Esophagus squamous epithelium (tissue), 5 donors: ENCODE results near the gene CCDC157. TPM values are rescaled to one million over a fixed set of nuclear protein-coding genes. Genes with fewer than 3 reads are reported as not detected.

Source experiments
- DNase-seq: peaks from one replicate; lab custom pipeline; 2025; lab: John Stamatoyannopoulos, UW
- H3K27ac ChIP-seq, 4 donors: fragments of 200-600 bp; sonication (generic); one replicate each; pipeline ENCODE4 v1.5.1; 2016 to 2019; ENCODE audit warnings: mild to moderate bottlenecking in 1 of 4
- H3K27me3 ChIP-seq, 4 donors: fragments of 200-600 bp; sonication (generic); 1 replicate in 3 of 4; 2 replicates in 1 of 4; pipeline versions ENCODE4 v1.5.1 to v1.6.0; 2017 to 2021; ENCODE audit warnings: antibody characterized with exemption in 1 of 4
- H3K36me3 ChIP-seq, 3 donors: fragments of 200-600 bp; sonication (generic); one replicate each; pipeline ENCODE4 v1.5.1; 2016 to 2019
- H3K4me1 ChIP-seq, 3 donors: fragments of 200-600 bp; sonication (generic); one replicate each; pipeline ENCODE4 v1.5.1; 2017 to 2019
- H3K4me3 ChIP-seq, 4 donors: fragments of 200-600 bp; sonication (generic); 1 replicate in 3 of 4; 2 replicates in 1 of 4; pipeline ENCODE4 v1.5.1; 2016 to 2019; ENCODE audit warnings: mild to moderate bottlenecking in 2 of 4, moderate library complexity in 1 of 4
- H3K9me3 ChIP-seq, 3 donors: fragments of 200-600 bp; sonication (generic); one replicate each; pipeline ENCODE4 v1.5.1; 2016 to 2019
- POLR2A ChIP-seq, 4 donors: fragments of 450-650 bp; IDR thresholded peaks; one replicate each; pipeline ENCODE4 v1.6.1; 2017; ENCODE audit warnings: antibody characterized with exemption in 4 of 4, mild to moderate bottlenecking in 4 of 4, moderate library complexity in 3 of 4
- WGBS, 2 donors: methylation state at CpG; one replicate each; pipeline ENCODE4 v1.1.5; 2018; 5-methylcytosine and 5-hydroxymethylcytosine counted together
- intact Hi-C: fragments of 100-400 bp; cut with DNase I; formaldehyde crosslinking; loops from one replicate; pipeline ENCODE4 v1.15.0; 2022
- total RNA-seq, 4 donors: library from RNA; depleted of rRNA; stranded (reverse); fragments of >200 nt; gene quantifications; one replicate each; pipeline ENCODE4 v1.1.0, GENCODE V29; 2016
- TF ChIP-seq, protein P1 (sequence below), 6 experiments: fragments of 450-650 bp in 4 of 6; fragments of 200-600 bp in 2 of 6; sonication (generic) in 2 of 6; IDR thresholded peaks; one replicate each; pipeline ENCODE4 v1.5.1; 2016 to 2019; ENCODE audit warnings: antibody characterized with exemption in 6 of 6, mild to moderate bottlenecking in 4 of 6, moderate library complexity in 4 of 6
- donor health status: DM: yes; HTN: yes; CAD: no.

Gene CCDC157
- total RNA-seq, 4 donors from 2014 or later, result 0.47 to 9.2 (median 3.1) TPM

DNA sequence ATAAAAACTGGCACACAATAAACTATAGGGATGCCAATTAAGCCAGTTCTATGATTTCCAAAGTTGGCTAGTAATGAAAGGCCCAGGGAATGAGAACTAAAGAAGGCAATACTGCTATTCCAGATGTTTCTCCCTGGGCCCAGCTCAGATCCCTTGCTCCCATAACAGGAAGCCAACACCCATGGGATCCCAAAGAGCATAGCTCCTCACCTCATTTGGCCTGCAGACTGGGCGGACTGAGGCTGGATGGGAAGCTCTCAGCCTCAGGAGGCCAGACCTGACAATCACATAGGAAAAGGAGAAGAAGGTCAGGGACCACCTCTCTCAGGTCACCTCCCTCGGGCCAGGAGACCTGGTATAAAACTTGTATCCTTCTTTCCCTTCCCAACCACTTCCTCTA is 35.3 kb upstream of the CCDC157 start:
- no peak for TF ChIP-seq POLR2A (IDR thresholded peaks at IDR 0.05)
- Histone ChIP-seq H3K27ac (peak overlapping the region; percentile 27 to 94 (median 72)), H3K9me3 (no peaks in the 10 kb centered on the region), H3K27me3 (no peaks in the 10 kb centered on the region), H3K4me3 (no peak overlapping the region), H3K36me3 (peaks cover 0 to 57% (median 4%) of the 10 kb centered on the region in 3 donors), H3K4me1 (peaks cover 64 to 96% (median 80%) of the 10 kb centered on the region in 3 donors)
- DNase-seq, result no peak
- WGBS, 2 donors, result 53 to 82% methylated on average over 1 to 2 of the region's 2 CpGs
- intact Hi-C loops, result no loop called here

DNA sequence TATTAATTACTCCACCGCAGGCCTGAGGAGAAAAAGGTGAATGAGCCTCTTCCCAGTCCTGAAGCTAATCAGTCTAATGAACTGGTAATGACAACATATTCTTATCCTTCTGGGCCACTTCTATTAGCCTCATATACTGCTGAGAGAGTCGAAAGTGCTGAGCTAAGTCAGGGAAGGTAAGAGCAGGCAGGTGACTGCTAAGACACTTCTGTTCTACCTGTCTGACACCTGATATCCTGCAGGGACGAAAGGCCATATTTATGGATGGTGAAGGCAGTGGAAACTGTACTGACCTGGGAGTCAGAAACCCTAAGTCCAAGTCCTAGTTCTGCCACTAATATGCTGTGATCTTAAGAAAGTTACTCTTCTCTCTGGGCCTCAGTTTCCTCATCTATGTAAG is 33.6 kb upstream of the CCDC157 start:
- intact Hi-C loops, result no loop called here
- 100% methylated on average over 2 to 3 of the region's 3 CpGs for whole genome bisulfite sequencing, 2 donors

DNA sequence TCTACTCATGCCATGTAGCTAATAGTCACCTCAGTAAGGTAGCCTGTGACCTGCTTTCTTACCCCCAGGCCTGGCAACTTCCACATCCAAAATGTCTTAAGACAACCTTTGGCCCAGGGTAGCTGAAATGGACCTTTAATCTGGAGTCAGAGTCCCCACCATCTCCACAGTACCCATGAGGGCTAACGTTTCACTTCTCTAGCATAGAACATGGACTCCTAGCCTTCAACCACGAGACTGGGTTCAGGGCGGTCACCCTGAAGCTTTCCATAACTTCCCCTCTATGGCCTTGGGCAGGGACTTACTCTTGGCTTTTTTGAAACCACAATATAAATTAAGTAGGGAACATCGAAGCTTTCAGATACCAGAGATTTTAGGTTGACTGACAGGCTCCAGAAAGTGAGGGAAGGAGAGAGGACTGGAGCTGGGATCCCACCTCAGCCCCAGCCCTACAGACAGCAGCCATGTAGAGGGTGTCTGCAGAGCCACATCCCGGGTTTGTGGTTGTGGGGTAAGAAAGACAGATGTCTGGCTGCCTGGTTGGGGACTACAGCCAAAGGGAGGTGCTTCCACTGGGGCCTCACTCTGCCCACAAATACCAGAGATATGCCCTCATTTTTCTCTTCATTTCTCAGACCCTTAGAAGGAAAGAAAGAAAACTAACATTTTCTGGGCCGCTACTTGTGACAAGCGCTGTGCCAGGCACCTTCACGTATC is 32.6 kb upstream of the CCDC157 start:
- WGBS, 2 donors, result 46 to 51% methylated on average over 8 of the region's 8 CpGs
- TF ChIP-seq, protein P1, sequence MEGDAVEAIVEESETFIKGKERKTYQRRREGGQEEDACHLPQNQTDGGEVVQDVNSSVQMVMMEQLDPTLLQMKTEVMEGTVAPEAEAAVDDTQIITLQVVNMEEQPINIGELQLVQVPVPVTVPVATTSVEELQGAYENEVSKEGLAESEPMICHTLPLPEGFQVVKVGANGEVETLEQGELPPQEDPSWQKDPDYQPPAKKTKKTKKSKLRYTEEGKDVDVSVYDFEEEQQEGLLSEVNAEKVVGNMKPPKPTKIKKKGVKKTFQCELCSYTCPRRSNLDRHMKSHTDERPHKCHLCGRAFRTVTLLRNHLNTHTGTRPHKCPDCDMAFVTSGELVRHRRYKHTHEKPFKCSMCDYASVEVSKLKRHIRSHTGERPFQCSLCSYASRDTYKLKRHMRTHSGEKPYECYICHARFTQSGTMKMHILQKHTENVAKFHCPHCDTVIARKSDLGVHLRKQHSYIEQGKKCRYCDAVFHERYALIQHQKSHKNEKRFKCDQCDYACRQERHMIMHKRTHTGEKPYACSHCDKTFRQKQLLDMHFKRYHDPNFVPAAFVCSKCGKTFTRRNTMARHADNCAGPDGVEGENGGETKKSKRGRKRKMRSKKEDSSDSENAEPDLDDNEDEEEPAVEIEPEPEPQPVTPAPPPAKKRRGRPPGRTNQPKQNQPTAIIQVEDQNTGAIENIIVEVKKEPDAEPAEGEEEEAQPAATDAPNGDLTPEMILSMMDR (IDR thresholded peaks at IDR 0.05), result no peak
- no peak for TF ChIP-seq POLR2A (IDR thresholded peaks at IDR 0.05)
- peak overlapping the region in 3 of 4 donors; percentile 94 to 100 (median 98) for H3K4me3 ChIP-seq
- H3K4me1 ChIP-seq, result peaks cover 52 to 86% (median 61%) of the 10 kb centered on the region in 3 donors
- intact Hi-C loops, result no loop called here
- H3K27me3 ChIP-seq, result no peaks in the 10 kb centered on the region
- no peak for DNase-seq
- peaks cover 0 to 31% (median 4%) of the 10 kb centered on the region in 3 donors for H3K36me3 ChIP-seq
- H3K27ac ChIP-seq, result peak overlapping the region; percentile 96 to 99 (median 99)
- no peaks in the 10 kb centered on the region for H3K9me3 ChIP-seq

More for the DNA sequence above, 33.6 kb upstream of the CCDC157 start:
- DNase-seq, result no peak
- no peak overlapping the region for H3K4me3 ChIP-seq
- H3K27ac ChIP-seq, result peak overlapping the region in 2 of 4 donors; percentile 99
- no peak for TF ChIP-seq POLR2A (IDR thresholded peaks at IDR 0.05)
- TF ChIP-seq, protein P1 (IDR thresholded peaks at IDR 0.05), result no peak
- H3K36me3 ChIP-seq, result peaks cover 0 to 40% (median 4%) of the 10 kb centered on the region in 3 donors
- no peaks in the 10 kb centered on the region for H3K27me3 ChIP-seq
- no peaks in the 10 kb centered on the region for H3K9me3 ChIP-seq
- H3K4me1 ChIP-seq, result peaks cover 59 to 92% (median 70%) of the 10 kb centered on the region in 3 donors

DNA sequence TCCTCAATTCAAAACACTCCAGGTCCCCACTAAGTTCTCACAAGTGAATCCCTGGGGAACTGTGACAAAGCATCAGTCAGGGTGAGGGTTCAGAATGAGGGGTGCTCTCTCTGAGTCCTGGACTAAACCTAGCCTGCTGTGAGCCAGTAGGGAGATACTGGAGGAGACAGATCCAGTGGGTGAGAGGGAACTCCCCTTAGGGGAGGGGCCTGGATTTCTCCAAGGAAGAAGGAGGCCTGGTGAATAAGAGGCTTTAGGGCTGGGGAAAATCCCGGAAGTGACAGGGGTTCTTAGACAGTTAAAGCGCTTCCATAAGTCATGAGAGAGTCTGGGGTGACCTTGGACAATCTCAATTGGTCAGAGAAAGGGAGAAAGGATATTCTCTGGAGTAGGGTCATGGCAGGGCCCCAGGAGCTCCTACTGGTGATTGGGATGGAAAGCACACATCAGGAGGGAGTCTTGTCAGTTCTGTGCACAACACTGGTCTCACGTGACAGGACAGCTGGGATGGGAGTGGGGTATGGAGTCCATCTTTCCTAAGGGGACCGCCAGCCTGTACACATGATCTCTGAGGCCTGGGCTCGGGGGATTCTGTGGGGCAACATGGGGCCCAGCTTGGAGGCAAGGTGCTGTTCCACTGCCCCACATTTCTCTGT is 31.6 kb upstream of the CCDC157 start:
- Histone ChIP-seq H3K9me3 (no peaks in the 10 kb centered on the region), H3K27ac (peak overlapping the region; percentile 96 to 99 (median 99)), H3K27me3 (no peaks in the 10 kb centered on the region), H3K4me3 (peak overlapping the region; percentile 94 to 100 (median 98)), H3K4me1 (peaks cover 42 to 76% (median 52%) of the 10 kb centered on the region in 3 donors), H3K36me3 (peaks cover 0 to 29% (median 4%) of the 10 kb centered on the region in 3 donors)
- DNase-seq, result no peak
- intact Hi-C loops, result loop anchor here (5.0 kb wide), 1 partner anchor 38 kb away; the partner anchor contains the start of gene CASTOR1
- WGBS, 2 donors, result 30 to 31% methylated on average over 2 to 4 of the region's 5 CpGs
- TF ChIP-seq, protein P1 (IDR thresholded peaks at IDR 0.05), result no peak
- peak in 1 of 4 donors; percentile 32 for TF ChIP-seq POLR2A (IDR thresholded peaks at IDR 0.05)

DNA sequence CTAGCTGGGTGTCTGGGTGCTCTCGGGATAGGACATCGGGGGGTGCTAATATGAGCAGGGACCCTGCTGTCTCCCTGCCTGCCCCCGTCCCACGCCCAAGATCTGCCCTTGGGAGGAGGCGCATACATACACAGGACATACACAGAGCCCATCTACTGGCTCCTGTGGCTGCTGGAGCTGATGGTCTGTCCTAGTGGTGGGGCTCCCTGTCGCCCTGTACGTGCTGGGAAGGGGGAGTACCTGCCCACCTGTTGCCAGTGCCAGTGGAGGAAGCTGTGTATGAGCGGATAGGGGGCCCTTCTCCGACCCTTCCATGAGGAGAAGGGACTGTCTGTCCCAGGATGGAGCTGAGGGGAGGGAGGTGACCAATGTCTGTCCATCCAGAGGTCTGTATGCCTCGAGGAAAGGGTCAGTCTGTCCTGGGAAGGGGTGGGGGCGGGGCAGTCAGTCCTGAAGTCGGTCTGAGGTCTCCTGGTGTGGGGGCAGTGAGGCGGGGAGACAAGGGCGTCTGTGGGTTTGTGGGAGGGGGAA is 31.0 kb upstream of the CCDC157 start:
- no peaks in the 10 kb centered on the region for H3K9me3 ChIP-seq
- DNase-seq, result no peak
- H3K4me1 ChIP-seq, result peaks cover 41 to 70% (median 46%) of the 10 kb centered on the region in 3 donors
- peak overlapping the region; percentile 96 to 99 (median 99) for H3K27ac ChIP-seq
- H3K27me3 ChIP-seq, result no peaks in the 10 kb centered on the region
- peaks cover 0 to 29% (median 4%) of the 10 kb centered on the region in 3 donors for H3K36me3 ChIP-seq
- intact Hi-C loops, result loop anchor here (5.0 kb wide), 1 partner anchor 38 kb away; the partner anchor contains the start of gene CASTOR1
- 0 to 10% methylated on average over 4 to 6 of the region's 14 CpGs for WGBS, 2 donors
- H3K4me3 ChIP-seq, result peak overlapping the region; percentile 94 to 100 (median 98)
- TF ChIP-seq, protein P1 (IDR thresholded peaks at IDR 0.05), result no peak
- no peak for TF ChIP-seq POLR2A (IDR thresholded peaks at IDR 0.05)
